GM21576 (cell line): ENCODE measurements around the gene SFXN1.

ENCODE experiments used
- ATAC-seq: cut with Tn5 transposase; IDR thresholded peaks from one replicate; pipeline ENCODE4 v1.9.1; 2021; ENCODE audit warnings: mild to moderate bottlenecking, moderate library complexity; ENCODE audit not compliant: unreplicated experiment

Gene SFXN1

GRCh38 chr5:175538576-175538975 lies 60.2 kb downstream of the SFXN1 start:
- ATAC-seq: no peak

GRCh38 chr5:175539936-175540335 lies 61.6 kb downstream of the SFXN1 start:
- no peak for ATAC-seq

DNA sequence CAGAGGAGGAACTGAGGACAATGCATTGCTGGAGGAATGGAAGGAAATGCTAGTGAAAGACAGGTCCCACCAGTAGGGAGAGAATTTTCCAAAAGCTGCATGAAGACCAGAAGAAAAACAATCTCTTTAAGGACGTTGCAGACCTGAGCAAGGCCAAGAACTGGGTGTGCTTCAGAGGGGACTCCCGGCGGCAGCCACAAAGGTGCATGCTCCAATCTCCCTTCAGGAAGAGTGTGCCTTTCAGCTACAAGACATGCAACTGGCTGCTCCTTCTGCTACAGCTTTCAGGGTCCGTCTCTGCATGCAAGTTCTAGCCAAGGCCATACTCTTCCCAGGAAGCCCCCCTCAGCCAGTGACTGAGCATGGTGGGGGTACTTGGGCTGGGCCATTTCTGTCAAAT lies 62.9 kb downstream of the SFXN1 start:
- ATAC-seq: no peak

DNA sequence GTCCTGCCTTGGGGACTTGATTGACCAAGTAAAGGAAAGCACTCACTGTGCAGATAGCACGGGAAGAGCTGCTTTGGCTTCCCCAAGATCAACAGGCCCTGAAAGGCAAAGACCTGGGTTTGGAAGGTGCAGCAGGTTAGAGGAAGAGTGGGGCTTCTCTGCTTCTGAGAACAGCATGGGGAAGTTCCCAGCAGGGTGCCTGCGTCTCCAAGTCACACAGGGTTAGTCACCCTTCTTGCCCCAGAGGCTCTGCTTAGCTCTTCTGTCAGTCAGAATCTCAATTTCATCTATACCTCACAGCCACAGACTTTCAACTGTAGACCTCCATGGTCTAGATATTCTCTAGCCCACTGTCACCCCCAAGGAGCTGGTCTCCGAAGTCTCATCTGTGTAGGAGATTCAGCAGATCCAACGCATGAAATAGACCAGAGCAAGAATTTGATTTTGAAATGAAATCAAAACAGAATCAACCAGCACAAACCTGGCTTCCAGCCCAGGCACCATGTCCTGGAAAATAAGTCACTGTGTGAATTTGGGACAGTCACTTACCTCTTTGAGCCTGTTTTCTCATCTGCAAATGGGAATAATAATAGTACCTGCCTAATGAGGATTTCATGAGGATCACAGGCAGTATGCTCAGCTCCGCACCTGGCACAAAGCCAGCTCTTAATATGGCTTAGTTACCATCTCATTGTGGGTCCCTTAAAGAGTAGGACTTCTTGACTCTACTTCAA lies 64.0 kb downstream of the SFXN1 start:
- ATAC-seq: no peak

GRCh38 chr5:175542966-175543235 lies 64.5 kb downstream of the SFXN1 start:
- no peak for ATAC-seq

- ATAC-seq: no peak
These were observed 65.8 kb downstream of the SFXN1 start for GRCh38 chr5:175544108-175544511.

- ATAC-seq: no peak
These were observed 66.2 kb downstream of the SFXN1 start for GRCh38 chr5:175544586-175544985.

DNA sequence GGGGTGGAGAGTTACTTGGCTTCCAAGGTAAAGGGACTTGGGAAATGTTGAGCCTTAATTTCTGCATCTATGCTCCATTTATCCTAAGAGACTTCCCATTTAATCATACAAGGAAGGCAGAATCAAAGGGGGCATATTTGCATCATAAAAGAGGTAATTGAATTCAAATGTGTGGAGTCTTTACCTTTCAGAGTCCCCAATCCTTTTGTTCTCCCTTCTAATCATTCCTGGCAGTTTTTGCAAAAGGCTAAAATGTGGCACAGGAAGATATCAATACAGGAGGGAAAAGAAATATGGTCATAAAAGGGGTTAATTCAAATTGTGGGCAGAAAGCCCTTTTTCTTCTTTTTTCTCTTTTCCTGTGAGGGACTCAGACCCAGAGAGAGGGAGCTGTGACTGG lies 69.5 kb downstream of the SFXN1 start:
- no peak for ATAC-seq

DNA sequence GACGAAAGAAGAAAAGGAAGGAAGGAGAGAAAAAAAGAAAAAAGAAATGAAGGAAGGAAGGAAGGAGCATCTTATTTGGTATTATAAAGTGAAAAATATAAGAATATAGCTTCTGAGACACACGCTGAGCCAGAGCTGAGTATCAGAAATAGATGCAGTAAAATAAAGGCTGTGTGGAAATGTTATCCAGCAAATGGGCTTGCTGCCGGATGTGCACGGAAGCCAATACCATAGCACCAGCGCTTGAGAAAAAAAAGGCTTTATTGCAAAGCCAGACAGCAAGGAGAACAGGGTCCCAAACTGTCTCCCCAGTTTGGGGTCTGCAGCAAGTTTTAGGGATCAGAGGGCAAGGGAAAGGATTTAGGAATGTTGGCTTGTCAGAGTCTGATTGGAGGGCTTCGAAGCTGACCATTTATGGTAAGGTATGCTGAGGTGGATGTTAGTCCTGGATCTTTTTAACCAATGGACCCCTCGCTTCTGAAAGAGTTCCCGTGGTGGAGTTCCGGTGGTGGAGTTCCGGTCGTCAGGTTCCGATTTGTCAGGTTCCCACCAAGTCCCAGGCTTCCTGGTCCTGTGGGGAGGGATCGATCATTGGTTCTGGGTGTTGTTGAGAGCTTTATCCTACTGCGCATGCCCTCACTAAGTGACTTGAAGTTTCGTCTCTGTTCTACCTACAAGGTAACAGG lies 70.4 kb downstream of the SFXN1 start:
- no peak for ATAC-seq

DNA sequence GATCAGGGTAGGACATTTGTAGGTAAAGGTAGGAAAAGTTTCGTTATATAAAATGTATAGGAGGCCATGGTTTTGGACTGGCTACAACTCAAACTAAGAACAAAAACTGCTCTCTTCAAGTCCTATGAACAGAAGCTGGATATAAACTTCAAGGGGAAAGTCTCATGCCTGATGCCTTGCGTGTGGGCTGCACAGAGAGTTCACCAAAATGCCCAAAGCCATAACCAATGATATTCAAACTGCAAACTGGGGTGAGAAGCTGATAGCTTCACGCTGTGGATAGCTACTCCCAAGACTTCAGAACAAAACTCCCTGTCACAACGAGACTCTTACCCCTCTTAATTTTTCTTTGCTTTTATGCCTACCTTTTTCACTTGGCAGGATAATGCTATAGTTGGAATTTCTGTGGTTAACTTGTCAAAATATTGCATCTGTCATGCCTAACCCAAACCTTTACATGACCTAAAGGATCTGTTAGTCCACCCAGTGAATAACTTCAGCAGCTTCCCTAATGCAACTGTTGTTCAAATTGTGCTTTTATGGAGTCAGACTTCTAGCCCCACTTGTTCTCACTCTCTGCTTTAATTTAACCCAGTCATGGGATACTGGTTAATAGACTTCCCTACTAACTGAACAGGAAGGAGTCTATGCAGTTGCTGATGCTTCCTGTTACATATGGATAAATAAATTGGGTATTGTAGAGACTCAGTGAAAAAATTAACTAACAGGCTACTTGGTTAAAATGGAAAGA lies 71.9 kb downstream of the SFXN1 start:
- no peak for ATAC-seq

- ATAC-seq: no peak
These were observed 72.9 kb downstream of the SFXN1 start for GRCh38 chr5:175551266-175551665.

DNA sequence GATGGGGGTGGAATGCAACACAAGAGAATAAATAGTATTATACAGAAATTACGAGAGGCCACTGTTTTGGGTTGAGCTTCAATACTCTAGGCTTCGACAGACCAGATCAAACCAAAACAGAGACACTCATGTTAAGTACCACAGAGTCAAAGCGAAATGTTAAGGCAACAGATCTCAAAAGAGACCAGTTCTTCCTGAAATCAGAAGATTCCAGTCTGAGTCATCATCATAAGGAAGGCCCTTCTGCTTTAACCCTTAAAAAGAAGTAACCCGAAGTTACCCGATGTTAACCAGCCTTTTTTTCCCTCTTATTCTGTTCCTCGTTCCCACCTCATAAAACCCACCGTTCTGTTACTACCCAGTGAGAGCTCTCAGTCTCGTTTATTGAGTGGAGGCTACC lies 75.9 kb downstream of the SFXN1 start:
- ATAC-seq: no peak

DNA sequence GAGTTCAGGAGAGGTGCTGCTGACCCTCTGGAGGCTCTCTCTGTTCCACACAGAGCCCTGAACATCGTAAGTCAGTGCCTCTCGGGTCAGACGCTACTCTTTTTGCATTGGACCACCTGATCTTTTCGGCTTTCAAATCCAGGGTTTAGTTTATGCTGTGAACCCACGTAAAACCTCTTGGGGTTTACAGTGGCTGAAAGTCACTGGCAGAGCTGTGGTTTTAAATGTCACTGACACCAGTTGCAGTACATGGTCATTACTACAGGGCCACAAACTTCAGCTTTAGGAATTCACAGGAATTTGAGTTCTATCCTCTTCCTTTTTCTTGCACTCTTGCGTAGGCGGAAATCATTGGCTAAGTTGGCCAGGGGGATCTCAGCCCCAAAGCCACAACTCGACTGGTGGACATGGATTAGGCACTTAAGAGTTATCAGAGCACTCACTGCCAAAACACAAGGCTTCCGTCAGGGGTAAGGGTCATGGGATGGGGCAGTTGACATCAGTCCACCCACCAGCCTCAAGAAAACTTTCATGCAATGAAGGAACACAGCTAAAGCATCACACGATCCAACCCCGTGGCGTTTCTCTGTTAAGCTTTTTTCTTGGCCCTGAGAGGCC lies 76.9 kb downstream of the SFXN1 start:
- ATAC-seq: no peak

GRCh38 chr5:175556794-175557193 lies 78.4 kb downstream of the SFXN1 start:
- no peak for ATAC-seq

DNA sequence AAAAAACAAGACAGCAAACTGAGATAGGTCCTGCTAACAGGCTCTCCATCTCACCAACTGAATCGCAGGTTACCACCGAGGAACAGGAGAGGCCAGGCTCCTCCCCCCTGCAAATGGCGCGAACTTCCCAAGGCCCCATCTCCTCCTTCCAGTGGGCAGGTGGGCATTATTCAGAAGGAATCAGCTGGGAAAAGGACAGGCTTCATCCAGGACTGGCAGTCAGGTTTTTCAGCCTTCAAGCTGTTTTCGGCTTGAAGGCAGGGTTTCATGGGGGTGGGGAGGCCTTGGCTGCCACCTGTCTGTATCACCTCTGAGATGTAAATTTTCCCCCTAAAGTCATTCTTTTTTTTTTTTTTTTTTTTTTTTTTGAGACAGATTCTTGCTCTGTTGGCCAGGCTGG lies 79.4 kb downstream of the SFXN1 start:
- no peak for ATAC-seq

- no peak for ATAC-seq
These were observed 80.6 kb downstream of the SFXN1 start for GRCh38 chr5:175558801-175559480.

GRCh38 chr5:175560011-175560410 lies 81.7 kb downstream of the SFXN1 start:
- ATAC-seq: no peak

DNA sequence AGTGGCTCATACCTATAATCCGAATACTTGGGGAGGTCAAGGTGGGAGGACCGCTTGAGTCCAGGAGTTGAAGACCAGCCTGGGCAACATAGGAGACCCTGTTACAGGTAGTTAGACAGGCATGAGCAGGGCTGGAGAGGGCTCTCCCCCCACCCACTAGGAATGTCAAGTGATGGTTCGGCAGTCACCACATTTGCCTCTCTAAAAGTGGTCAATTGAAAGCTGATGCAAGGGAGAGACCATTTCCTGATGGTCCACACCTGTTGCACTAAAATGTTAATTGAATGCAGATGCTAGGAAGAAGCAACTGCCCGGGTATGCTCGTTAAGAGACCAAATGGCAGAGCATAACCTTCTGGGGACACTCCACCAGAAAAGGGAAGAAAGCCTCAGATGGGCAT lies 82.7 kb downstream of the SFXN1 start:
- no peak for ATAC-seq

DNA sequence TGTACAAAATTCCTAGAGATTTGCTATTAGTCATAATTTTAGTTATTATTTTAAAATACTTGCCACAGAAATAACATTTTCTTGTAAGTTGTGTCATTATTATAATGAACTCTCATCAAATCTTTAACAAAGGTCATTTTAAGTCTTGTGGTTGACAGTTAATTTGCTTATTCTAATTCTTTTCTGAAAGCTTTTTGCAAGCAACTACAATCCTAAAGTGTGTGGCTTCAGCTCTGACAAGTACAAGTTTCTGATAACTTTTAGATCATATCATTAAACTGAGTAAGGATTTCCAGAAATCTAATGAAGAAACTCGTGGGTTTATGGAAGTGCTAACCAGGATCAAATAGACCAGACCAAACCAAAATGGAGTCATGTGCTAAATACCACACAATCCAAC lies 86.4 kb downstream of the SFXN1 start:
- ATAC-seq: no peak

DNA sequence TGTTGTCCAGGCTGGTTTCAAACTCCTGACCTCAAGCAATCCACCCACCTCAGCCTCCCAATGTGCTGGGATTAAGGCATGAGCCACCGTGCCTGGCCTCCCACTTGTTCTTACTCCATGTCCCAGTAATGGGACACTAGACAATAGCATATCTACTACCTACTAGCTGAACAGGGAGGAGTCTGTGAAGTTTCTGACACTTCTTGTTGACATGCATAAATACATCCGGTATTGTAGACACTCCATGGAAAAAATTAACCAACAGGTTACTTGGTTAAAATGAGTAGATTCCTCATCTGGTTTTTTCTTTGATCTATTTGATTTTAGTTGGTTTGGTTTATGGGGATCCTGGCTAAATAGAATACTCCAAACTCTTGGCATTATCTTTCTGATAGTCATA lies 88.3 kb downstream of the SFXN1 start:
- ATAC-seq: no peak

DNA sequence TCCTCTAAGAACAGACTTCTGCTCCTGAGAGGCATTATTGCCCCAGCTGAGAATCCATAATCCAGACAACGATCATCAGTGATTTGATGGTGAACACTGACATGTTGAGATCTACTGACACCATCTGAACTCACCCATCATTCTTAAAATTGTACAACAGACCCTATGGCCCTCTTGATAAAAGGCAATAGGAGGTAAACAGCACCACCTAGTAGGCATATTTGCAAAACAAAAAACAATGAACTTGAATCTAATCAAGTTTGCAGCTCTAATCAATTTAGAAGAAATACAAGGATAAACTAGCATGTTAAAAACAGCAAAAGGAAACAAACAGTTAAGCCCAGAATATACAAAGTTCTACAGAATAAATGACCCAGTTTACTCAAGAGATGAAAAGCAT lies 89.6 kb downstream of the SFXN1 start:
- ATAC-seq: no peak
